Activated CD4-positive, CD25-positive, alpha-beta regulatory T cell treated with anti-CD3 and anti-CD28 coated beads, Interleukin-2, amount 50 U/mL, for 72 hours (primary cell): ENCODE results near the gene RPL27A.
"Not testable (repeated sequence)": the region's sequence is repeated elsewhere in the genome, so short reads cannot be mapped to it uniquely, and the experiment has no call there.

Experiments
- DNase-seq: peaks from one replicate; pipeline ENCODE4 v3.0.0; 2021

RPL27A gene

DNA sequence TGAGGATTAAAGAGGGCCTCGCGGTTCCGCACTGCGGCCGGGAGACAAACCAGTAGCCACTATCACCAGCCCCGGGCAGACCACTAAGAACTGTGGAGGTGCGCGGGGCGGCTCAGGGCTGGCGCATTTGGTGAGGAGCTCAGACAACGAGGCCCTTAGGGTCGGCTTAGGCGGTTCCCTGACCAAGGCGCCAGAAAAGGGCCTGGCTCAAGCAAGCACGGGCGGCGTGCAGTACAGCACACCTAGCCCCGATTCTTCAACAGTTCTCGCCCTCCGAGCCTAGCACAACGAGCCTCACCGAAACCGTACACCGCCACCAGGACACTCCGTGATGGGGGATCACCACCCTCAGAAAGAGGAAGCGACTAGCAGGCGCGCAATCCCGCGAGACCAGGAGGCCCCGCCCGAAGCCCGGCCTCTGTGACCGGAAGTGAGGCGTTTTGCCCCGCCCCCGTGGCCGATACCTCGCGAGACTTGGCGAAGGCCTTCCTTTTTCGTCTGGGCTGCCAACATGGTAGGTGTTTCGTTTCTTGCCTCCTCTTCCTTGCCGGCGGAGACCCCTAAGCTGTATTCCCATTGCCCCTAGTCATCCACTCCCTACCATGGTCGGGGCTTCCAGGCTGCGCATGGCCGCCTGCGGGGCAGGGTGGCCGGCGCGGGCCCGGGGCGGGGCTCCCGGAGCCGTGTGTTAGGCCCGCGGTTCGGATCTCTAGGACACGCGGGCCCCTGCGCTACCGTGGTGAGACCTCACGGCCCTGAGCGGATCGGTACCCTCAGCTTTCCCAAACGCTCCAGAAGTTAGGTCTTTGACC is at the start of gene RPL27A, which contains the start of gene TRIM66:
TSS of gene RPL27A (plus strand) at position 490 of the 812 bp plus-strand sequence. CDS start at position 512, 22 bp downstream.
TSS of gene TRIM66 (minus strand) at position 363 of the 812 bp plus-strand sequence. CDS start 10,391 bp downstream, outside the sequence.
- DNase-seq = peak; percentile 100

DNA sequence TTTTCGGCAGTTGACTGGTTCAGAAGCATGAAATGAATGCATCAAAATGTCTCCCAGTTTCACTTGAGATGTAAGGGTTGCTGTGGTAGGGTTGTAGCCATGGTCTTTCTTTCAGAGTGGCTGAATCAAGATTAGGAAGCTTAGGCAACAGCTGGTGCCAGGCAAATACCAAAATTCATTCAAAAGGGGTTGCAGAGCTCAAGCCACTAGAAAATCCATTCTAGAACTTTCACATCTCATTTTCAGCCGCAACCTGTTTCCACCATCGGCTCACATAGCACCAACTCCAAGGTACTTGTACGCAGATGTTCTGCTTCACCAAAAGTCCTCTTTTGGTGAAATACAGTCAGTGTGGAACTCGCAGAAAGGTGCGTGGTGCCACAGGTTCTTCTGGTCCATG is 48.1 kb upstream of the RPL27A start:
- DNase-seq = no peak

- no peak for DNase-seq
Measured at GRCh38 chr11:8636127-8636526, 46.5 kb upstream of the RPL27A start.

GRCh38 chr11:8638300-8638699 is 44.3 kb upstream of the RPL27A start:
- DNase-seq = no peak

GRCh38 chr11:8639655-8640054 is 42.9 kb upstream of the RPL27A start:
- DNase-seq = no peak

DNA sequence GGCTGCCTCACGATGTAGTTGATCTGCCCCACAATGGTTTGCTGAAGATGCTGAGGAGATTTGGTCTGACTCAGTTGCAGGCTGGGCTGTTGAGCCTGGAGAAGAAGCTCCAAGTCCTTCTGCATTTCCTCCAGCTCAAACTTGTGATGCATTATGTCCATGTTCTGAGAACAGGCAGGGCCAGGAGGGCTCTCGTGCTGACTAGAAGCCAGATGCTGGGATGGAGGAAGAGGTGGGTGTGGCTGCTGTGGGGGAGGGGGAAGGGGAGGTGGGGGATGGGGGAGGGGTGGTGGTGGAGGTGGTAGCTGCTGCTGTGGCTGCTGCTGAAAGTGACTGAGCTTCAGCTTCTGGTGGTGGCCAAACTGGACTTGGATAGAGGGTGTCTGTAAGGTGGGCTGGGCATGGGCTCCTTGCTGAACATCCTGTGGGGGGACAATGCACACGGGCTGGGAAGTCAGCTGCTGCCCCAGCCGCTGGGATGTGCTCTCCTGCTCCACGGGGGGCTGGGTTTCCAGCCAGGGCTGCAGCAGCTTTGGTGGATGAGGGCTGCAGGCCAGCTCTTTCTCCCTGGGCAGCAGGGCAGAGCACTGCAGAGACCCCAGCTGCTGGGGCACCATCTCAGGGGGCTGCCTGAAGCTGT is 42.2 kb upstream of the RPL27A start:
- DNase-seq = no peak

DNA sequence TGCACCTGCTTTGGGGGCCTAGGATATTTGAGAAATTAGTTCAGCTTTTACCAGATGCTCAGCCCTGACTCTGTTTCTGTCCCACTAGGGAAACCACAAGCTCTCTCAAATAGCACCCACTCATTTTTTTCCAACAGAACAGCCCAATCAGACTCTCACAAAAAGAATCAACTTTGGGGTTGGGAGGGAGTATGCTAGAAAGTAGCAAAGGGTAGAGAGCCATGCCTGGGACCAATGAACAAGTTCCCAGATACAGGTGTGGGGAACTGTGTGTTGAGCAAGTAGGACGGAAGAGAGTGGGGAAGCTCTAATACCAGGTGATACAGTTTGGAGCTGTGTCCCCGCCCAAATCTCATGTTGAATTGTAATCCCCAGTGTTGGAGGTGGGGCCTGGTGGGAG is 41.3 kb upstream of the RPL27A start:
- no peak for DNase-seq

- DNase-seq = no peak
Measured at GRCh38 chr11:8642196-8642841, 40.3 kb upstream of the RPL27A start.

DNA sequence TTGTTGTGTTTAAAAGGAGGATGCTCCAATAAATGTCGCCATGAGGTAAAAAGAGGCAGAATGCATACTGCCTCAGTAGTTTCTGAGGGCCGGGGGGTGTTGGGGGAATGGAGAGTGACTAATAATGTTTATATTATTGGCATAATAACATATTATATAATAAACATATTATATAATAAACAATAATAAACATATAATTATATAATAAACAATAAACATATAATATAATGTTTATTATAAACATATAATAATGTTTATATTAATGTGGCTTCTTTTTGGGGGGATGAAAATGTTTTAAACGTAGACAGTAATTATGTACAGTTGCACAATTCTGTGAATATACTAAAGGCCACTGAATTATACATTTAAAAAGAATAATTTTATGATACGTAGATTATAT is 35.7 kb upstream of the RPL27A start:
- no peak for DNase-seq

GRCh38 chr11:8649361-8649760 is 33.2 kb upstream of the RPL27A start:
- no peak for DNase-seq

GRCh38 chr11:8650401-8650990 is 32.1 kb upstream of the RPL27A start:
- no peak for DNase-seq

GRCh38 chr11:8652140-8652539 is 30.5 kb upstream of the RPL27A start:
- no peak for DNase-seq

DNA sequence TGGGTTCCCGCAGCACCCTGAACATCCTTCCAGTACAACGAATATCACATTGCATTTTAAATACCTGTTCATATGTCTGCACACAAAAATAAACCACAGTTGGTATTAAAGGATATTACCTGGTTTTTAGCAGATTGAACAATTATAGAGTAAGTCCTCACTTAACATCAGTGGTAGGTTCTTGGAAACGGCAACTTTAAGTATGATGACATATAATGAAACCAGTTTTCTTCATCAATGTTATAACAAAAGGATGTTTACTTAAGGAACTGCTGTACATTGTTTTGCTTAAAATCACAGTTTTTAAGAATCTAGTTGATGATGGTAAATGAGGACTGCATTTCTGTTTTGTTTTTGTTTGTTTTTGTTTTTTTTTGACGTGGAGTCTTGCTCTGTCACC is 28.1 kb upstream of the RPL27A start:
- DNase-seq = no peak

DNA sequence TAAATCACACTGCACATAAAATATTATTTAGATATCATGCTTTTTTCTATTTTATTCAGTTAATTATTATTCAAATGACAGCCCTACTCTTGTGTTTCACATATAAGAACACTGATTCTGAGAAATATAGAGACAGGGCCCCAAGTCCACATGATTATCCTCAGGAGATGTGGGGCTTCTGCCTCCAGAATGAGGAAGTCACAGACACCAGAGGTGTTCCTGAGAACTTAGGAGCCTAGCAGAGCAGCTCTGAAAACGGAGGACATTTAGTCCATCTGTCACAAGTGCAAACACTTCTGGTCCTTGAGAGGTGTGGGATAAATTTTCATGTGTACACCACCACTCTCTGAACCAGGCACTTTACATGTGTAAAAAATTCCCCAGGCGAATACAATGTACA is 26.3 kb upstream of the RPL27A start:
- DNase-seq = no peak

DNA sequence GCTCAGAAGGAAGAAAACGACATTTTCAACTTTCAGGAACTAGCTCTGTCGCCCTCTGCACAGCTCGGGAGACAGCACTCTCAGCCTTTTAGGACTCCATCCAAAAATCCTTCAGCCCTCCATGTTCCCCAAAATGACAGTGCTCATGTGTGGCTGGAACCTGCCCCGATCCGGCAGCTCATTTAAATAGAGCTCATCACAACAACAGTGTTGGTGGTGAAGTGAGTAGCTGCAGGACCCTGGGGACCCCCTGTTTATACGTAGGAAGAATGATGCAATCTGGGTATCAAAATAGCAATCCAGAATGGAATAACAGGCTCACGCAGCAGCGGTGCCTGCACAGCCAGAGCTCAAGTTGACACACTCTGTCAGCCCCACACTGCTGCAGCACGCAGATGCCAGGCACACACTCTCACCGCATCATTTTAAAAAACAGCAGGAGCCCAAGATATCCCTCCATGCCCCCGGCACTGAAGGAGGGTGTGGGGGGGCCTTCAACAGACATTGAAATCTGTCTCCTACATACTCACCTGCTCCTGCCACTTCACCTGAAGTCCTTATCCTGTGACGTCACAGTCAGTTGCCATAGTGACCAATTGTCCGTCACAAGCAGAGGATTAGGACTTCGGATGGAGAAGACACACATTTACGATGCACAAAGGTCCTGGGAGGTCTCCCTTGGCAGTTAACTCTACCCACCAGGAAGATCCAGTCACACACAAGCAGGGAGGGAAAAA is 24.1 kb upstream of the RPL27A start:
- no peak for DNase-seq

DNA sequence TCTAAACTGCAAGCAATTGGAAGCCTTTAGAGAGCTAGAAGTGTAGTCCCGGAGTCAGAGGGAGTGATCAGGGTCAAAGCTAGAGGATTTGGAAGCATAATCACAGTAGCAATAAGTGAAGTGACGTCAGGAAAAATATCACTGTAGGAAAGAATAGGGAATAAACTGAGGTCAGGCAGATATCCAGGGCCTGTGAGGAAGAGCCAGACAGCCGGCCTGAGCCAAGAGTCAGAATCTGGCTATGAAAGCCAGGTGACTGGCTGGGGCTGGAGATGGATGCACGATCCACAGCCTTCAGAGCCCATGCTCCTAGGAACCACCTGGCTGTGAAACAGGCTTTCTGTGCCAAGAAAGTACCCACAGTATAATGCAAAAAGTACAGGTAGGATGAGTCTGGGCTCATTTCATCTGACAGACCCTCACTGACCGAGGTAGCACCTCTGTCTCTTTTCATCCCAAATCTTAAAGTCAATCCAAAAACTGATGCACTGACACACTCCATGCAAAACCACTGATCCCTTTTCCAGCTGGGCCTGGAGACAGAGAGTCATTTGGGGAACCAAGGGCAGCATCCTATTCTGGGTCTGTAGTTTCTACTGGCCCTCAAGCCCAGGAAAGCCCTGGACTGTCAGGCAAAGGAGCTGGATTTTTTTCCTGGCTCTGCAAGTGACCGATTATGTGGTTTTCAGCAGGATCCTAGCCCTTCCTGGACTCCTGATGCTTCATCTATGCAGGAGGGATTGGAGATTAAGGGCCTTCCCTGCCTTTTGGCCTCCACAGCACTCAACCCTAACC is 21.4 kb upstream of the RPL27A start:
- no peak for DNase-seq

- DNase-seq = no peak
Measured at GRCh38 chr11:8665222-8665621, 17.4 kb upstream of the RPL27A start.

DNA sequence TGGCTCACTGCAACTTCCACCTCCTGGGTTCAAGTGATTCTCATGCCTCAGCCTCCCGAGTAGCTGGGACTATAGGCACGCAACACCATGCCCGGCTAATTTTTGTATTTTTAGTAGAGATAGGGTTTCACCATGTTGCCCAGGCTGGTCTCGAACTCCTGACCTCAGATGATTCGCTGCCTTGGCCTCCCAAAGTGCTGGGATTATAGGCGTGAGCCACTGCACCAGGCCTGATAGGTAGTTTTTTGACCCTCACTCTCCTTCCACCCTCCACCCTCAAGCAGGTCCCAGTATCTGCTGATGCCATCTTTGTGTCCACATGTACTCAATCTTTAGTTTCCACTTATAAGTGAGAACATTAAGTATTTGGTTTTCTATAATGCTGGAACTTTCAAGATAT is 12.5 kb upstream of the RPL27A start:
- not testable (repeated sequence) for DNase-seq

GRCh38 chr11:8671193-8671612 is 11.4 kb upstream of the RPL27A start:
- DNase-seq = no peak

DNA sequence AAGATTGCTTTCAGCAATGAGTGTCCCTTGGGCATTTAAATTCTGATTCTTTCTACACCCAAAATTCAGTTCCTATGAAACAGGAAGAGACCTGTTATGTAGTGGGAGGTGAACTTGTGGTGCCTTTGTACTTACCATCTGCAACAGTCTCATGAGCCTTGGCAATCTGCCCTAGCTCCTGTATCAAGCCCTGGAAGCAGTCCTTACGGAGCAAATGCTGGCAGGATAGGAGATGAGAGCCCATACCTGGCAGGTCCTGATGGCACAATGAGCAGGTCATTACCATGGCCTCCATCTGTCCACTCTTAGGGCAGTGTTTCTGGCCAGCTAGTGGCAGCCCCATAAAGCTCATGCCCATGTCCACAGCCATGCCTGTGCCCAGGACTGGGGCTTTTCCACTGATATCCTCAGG is 10.9 kb upstream of the RPL27A start:
- DNase-seq = no peak

- no peak for DNase-seq
Measured at GRCh38 chr11:8672346-8672745, 10.2 kb upstream of the RPL27A start.

GRCh38 chr11:8674859-8675258 is 7.7 kb upstream of the RPL27A start:
- DNase-seq = no peak
